OCI-LY1 (cell line): ENCODE results near the gene PSD.

Experiments
- EZH2 ChIP-seq: fragments of 200-600 bp; sonication (generic), shearing (Covaris generic); IDR thresholded peaks from 2 replicates; pipeline ENCODE4 v1.8.0; 2017; ENCODE audit warnings: borderline replicate concordance, mixed run types, mild to moderate bottlenecking, antibody characterized with exemption, low read length, moderate library complexity, mixed read lengths
- TF ChIP-seq, protein P1 (sequence below): fragments of 200-600 bp; sonication (generic), shearing (Covaris generic); IDR thresholded peaks from 2 replicates; pipeline ENCODE4 v1.5.1; 2017; ENCODE audit warnings: mild to moderate bottlenecking, antibody characterized with exemption, low read length, moderate library complexity, mixed read lengths

DNA sequence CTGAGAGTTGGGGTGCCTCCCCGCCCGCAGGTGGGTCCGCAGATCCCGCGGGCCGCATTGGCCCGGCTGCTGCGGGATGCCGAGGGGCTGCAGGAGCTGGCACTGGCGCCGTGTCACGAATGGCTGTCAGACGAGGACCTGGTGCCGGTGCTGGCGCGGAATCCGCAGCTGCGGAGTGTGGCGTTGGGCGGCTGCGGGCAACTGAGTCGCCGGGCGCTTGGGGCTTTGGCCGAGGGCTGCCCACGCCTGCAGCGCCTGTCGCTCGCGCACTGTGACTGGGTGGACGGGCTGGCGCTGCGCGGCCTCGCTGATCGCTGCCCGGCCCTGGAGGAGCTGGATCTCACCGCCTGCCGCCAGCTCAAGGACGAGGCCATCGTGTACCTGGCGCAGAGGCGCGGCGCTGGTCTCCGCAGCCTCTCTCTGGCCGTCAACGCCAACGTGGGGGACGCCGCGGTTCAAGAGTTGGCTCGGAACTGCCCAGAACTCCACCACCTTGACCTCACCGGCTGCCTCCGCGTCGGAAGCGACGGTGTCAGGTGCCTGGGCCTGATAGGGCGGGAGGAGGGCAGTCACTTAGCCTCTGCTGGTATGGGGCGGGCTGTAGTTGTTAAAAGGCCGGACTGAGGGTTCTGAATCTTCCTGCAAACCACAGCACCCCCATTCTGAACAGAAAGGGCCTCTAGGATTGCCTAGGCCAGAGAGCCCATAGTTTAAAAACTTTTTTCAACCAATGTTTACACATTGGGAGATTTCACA is 3.4 kb upstream of the PSD start:
- no peak for TF ChIP-seq EZH2
- TF ChIP-seq, protein P1, sequence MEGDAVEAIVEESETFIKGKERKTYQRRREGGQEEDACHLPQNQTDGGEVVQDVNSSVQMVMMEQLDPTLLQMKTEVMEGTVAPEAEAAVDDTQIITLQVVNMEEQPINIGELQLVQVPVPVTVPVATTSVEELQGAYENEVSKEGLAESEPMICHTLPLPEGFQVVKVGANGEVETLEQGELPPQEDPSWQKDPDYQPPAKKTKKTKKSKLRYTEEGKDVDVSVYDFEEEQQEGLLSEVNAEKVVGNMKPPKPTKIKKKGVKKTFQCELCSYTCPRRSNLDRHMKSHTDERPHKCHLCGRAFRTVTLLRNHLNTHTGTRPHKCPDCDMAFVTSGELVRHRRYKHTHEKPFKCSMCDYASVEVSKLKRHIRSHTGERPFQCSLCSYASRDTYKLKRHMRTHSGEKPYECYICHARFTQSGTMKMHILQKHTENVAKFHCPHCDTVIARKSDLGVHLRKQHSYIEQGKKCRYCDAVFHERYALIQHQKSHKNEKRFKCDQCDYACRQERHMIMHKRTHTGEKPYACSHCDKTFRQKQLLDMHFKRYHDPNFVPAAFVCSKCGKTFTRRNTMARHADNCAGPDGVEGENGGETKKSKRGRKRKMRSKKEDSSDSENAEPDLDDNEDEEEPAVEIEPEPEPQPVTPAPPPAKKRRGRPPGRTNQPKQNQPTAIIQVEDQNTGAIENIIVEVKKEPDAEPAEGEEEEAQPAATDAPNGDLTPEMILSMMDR = no peak
